SK-N-DZ (cell line): ENCODE data around the gene PDIA5.
"Not testable (repeated sequence)": the region's sequence is repeated elsewhere in the genome, so short reads cannot be mapped to it uniquely, and the experiment has no call there.

ENCODE experiments used
- DNase-seq: peaks from one replicate; pipeline ENCODE4 v3.0.0-alpha.2; 2015; ENCODE audit warnings: low spot score

The PDIA5 gene

GRCh38 chr3:123090728-123091531 lies 24.1 kb downstream of the PDIA5 start:
- DNase-seq, result no peak

GRCh38 chr3:123092243-123092642 lies 25.4 kb downstream of the PDIA5 start:
- DNase-seq, result no peak

GRCh38 chr3:123093696-123094095 lies 26.9 kb downstream of the PDIA5 start:
- DNase-seq, result no peak

GRCh38 chr3:123094516-123095313 lies 27.9 kb downstream of the PDIA5 start:
- DNase-seq, result no peak

- no peak for DNase-seq
Observed at GRCh38 chr3:123096126-123096525, 29.3 kb downstream of the PDIA5 start.

GRCh38 chr3:123096731-123097130 lies 29.9 kb downstream of the PDIA5 start:
- DNase-seq, result no peak

GRCh38 chr3:123098426-123099330 lies 31.9 kb downstream of the PDIA5 start:
- no peak for DNase-seq

- DNase-seq, result no peak
Observed at GRCh38 chr3:123099331-123100192, 32.7 kb downstream of the PDIA5 start.

GRCh38 chr3:123100193-123100776 lies 33.5 kb downstream of the PDIA5 start:
- no peak for DNase-seq

- no peak for DNase-seq
Observed at GRCh38 chr3:123102249-123102648, 35.4 kb downstream of the PDIA5 start.

GRCh38 chr3:123102826-123103225 lies 36.0 kb downstream of the PDIA5 start:
- DNase-seq, result no peak

- DNase-seq, result no peak
Observed at GRCh38 chr3:123104550-123104949, 37.7 kb downstream of the PDIA5 start.

GRCh38 chr3:123105201-123106189 lies 38.7 kb downstream of the PDIA5 start:
- DNase-seq, result no peak

GRCh38 chr3:123110282-123110975 lies 43.6 kb downstream of the PDIA5 start:
- no peak for DNase-seq

- DNase-seq, result no peak
Observed at GRCh38 chr3:123110976-123111615, 44.3 kb downstream of the PDIA5 start.

GRCh38 chr3:123111640-123112039 lies 44.8 kb downstream of the PDIA5 start:
- no peak for DNase-seq

GRCh38 chr3:123112232-123112631 lies 45.4 kb downstream of the PDIA5 start:
- no peak for DNase-seq

GRCh38 chr3:123112656-123113055 lies 45.8 kb downstream of the PDIA5 start:
- not testable (repeated sequence) for DNase-seq
